Astrocyte (in vitro differentiated cells and primary cell): ENCODE data around the gene IFNA1.
"Not testable (repeated sequence)": the region's sequence is repeated elsewhere in the genome, so short reads cannot be mapped to it uniquely, and the experiment has no call there.

Experiments
- CTCF ChIP-seq: IDR thresholded peaks from 2 replicates; pipeline ENCODE4 v1.5.1; 2011; ENCODE audit warnings: low read depth, mild to moderate bottlenecking, inconsistent platforms, low read length, moderate library complexity; ENCODE audit not compliant: insufficient read depth
- EZH2 ChIP-seq: IDR thresholded peaks from 2 replicates; pipeline ENCODE4 v1.6.1; 2012; ENCODE audit warnings: mild to moderate bottlenecking, low read length, inconsistent platforms; ENCODE audit not compliant: insufficient read depth

GRCh38 chr9:21435015-21435383 is 5.2 kb upstream of the IFNA1 start:
- not testable (repeated sequence) for TF ChIP-seq CTCF, EZH2
